ENCODE data around the gene C1QL4.
A peak's percentile ranks its signal among the peaks of the same experiment; 100 is the strongest.
"Not testable (repeated sequence)": the region's sequence is repeated elsewhere in the genome, so short reads cannot be mapped to it uniquely, and the experiment has no call there.

The C1QL4 gene

DNA sequence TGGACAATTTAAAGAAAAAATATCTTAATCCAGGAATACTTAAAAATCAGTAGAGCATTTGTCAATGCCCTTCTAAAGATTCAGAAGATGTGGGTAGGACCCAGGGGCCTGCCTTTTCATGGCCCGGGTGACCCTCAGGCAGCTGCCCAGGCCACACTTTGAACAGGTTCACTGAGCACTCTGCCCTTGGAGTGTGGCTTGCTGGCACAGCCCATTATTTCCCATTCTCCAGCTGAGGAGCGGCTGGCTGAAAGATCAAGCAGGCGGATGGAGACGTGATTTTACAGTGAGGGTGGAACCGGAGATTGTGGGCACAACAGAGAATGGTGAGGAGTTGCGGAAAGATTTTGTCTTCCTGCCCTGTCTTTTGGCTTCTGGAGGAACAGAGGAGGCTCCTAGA lies 49.1 kb downstream of the C1QL4 start:
- TF ChIP-seq, protein P1, sequence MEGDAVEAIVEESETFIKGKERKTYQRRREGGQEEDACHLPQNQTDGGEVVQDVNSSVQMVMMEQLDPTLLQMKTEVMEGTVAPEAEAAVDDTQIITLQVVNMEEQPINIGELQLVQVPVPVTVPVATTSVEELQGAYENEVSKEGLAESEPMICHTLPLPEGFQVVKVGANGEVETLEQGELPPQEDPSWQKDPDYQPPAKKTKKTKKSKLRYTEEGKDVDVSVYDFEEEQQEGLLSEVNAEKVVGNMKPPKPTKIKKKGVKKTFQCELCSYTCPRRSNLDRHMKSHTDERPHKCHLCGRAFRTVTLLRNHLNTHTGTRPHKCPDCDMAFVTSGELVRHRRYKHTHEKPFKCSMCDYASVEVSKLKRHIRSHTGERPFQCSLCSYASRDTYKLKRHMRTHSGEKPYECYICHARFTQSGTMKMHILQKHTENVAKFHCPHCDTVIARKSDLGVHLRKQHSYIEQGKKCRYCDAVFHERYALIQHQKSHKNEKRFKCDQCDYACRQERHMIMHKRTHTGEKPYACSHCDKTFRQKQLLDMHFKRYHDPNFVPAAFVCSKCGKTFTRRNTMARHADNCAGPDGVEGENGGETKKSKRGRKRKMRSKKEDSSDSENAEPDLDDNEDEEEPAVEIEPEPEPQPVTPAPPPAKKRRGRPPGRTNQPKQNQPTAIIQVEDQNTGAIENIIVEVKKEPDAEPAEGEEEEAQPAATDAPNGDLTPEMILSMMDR (conservative IDR thresholded peaks at IDR 0.05; ENCODE audit: control insufficient read depth, insufficient read depth, low read depth, low read length) = no peak
- DNase-seq (ENCODE audit: low read depth) = no peak
- H3K4me3 ChIP-seq (ENCODE audit: control insufficient read depth, low read depth, low read length) = no peak overlapping the region

DNA sequence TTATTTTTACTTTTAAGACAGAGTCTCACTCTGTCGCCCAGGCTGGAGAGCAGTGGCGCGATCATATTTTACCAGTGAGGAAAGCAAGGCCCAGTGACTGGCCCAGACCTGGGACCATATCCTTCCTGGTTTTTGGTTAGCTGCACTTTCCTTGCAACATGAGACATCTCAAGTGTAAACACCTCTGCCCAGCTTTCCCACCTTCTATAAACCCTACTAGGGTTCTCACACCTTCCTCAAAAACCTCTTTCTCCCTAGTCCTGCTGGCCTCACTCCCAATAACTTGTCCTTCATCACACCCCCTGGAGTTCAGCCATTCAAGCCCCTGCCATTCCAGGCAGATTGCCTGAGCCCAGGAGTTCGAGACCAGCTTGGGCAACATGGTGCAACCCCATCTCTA lies 52.3 kb downstream of the C1QL4 start:
- no peak for DNase-seq (ENCODE audit: low read depth)
- TF ChIP-seq, protein P1 (conservative IDR thresholded peaks at IDR 0.05; ENCODE audit: control insufficient read depth, insufficient read depth, low read depth, low read length) = no peak
- H3K4me3 ChIP-seq (ENCODE audit: control insufficient read depth, low read depth, low read length) = no peak overlapping the region

DNA sequence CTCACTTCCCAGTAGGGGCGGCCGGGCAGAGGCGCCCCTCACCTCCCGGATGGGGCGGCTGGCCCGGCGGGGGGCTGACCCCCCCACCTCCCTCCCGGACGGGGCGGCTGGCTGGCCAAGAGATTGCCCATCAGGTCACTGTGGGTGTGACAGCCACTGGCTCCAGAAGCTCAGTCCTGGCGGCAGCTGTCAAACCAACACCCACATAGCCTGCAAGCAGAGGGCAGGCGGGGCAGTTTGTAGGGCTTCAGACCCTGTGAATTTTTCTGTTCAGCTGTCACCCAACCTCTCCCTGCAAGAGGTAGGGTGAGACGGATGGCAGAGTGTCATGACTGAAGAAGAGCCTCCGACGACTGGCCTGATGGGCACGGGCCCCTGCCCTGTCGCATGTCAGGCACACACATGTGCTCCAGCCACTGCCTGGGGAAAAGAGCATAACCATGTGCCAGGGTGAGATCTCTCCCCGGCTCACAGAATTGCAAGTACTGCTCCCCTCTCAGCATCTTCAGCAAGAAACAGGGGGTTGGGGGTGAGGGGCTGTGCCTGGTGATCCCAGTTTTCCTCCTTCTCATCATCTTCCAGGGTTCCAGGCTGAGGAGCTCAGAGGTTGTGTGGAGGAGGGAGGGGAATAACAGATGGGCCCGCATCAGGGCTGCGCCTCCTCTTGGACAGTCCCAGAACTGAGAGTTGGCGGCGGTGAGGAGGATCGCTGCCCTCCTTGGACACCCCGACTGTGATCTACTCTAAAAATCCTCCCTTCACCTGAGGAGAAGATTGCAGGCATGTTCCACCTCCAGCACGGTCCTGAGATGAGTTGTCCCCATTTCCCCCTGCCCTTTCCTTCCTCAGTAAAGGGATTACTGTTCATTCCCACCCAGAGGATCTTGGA lies 53.2 kb downstream of the C1QL4 start:
- no peak for DNase-seq (ENCODE audit: low read depth)
- TF ChIP-seq, protein P1 (conservative IDR thresholded peaks at IDR 0.05; ENCODE audit: control insufficient read depth, insufficient read depth, low read depth, low read length) = peak; percentile 17
- no peak overlapping the region for H3K4me3 ChIP-seq (ENCODE audit: control insufficient read depth, low read depth, low read length)

DNA sequence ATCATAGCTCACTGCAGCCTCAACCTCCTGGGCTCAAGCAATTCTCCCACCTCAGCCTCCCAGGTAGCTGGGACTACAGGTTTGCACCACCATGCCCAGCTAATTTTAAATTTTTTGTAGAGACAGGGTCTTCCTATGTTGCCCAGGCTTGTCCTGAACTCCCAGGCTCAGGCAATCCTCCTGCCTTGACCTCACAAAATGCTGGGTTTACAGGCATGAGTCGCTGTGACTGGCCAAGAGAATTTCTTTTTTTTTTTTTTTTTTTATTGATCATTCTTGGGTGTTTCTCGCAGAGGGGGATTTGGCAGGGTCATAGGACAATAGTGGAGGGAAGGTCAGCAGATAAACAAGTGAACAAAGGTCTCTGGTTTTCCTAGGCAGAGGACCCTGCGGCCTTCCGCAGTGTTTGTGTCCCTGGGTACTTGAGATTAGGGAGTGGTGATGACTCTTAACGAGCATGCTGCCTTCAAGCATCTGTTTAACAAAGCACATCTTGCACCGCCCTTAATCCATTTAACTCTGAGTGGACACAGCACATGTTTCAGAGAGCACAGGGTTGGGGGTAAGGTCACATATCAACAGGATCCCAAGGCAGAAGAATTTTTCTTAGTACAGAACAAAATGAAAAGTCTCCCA lies 54.1 kb downstream of the C1QL4 start:
- peak; percentile 32 for DNase-seq (ENCODE audit: low read depth)
- not testable (repeated sequence) for H3K4me3 ChIP-seq (ENCODE audit: control insufficient read depth, low read depth, low read length)
